DMS153 (cell line): ENCODE results near the gene KIF6.
A peak's percentile ranks its signal among the peaks of the same experiment; 100 is the strongest.

Experiments used
- DNase-seq: peaks from one replicate; lab custom pipeline; 2025; lab: John Stamatoyannopoulos, UW

KIF6 gene

DNA sequence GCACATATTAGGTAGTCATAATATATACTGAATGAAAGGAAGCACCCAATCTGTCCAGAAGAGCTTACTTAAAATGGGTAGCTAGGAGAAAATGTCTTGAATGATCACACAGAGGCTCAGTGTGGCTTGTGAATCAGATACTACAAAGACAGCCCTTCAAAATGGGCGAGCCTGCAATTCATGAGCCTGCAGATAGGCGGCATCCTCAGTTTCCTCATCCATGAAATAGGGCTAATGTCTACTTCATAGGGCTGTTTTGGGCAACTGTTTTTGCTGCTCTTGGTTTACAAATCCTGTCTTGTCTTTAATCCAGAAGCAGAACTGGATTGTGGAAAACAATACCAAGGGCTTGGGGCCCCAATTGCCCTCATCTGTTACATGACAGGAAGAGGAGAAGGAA is 273.4 kb downstream of the KIF6 start:
- no peak for DNase-seq

DNA sequence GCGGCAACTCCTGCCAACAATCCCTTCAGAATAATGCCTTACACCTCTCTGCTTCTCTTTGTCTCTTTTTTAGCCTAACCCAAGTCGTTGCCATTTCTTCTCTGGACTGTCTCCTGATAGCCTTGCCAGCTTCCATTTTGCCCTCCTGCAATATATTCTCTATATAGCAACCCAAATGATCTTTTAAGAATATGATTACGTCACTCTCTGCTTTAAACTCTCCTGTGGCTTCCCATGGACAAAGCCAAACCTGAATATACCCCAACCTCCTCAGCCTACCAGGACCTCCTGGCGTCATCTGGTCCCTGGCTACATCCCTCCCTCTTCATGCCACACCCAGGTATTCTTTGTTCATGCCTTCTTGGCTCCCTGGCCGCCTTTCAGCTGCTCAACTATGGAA is 276.2 kb downstream of the KIF6 start:
- no peak for DNase-seq

DNA sequence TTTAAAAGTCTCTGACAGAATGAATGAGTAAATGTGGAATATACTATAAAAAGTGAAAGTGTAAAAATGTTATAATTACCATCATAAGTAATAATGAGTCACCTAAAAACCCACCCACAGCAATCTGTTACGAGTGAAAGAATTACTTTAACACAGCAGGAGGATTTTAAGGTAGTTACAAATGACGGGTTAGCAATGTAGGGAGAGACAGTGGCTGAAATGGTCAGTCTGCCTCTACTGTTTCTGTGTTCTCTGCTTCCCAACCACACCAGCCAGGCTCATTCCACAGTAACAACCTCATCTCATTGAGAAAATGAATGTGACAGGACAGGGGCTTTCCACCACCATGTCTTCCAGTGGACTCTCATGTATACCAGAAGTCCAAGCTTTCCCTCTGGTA is 278.3 kb downstream of the KIF6 start:
- no peak for DNase-seq

DNA sequence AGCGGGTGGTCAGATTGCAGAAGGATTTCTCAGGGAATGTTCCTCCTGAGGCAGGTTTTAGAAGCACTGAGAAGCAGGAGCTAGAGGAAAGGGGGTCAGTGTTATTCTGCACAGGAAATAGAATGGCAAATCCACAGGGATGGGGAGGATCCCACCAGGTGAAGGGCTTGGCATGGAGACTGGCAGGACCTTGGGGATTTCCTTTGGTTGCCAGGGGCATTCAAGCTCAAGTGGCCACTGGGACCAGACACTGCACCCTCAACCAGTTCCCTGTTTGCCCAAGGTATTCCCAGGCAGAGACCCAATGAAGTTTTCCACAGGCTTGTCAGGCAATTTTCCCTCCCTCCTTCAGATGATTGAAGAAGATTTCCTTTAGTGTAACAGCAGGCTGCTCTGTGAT is 279.5 kb downstream of the KIF6 start:
- no peak for DNase-seq

DNA sequence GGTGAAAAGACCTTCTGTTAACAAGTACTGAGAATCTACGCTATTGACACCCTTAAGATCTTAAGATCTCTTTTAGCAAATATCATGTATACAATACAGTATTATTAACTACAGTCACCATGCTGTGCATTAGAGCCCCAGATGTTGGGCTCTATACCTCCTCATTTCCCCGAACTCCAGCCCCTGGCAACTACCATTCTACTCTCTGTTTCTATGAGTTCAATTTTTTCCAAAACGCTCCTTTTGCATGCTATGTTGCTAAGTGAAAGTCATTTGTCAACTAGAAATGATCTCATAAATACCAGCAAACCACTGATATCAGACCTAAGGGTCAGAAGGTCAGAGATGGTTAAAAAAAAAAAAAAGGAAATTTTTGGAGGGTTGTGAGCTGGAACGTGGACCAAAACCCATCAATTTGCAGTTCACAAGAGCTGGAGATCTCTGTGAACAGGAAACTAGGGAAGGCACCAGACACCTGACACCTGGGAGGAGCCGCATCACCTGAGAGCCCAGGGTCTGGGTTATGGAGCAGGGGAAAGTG is 280.7 kb downstream of the KIF6 start:
- DNase-seq: no peak

DNA sequence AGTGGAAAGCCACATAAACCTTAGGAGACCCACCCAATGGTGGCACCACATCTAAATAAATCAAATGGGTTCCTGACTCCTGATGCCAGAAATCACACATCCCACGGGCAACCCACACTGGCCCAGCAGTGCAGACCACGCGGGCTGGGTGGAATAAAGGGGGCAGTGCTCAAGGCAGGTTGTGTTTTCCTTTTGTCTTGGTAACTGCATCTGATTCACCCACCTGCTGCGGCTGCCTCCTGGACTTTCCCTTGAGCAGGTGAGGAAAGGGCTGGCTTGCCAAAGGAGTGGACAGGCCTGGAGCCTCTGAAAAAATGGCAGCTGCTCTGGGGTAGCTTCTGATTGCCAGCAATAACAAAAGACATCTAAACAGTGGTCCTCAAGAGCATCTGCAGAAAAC is 283.2 kb downstream of the KIF6 start:
- no peak for DNase-seq

DNA sequence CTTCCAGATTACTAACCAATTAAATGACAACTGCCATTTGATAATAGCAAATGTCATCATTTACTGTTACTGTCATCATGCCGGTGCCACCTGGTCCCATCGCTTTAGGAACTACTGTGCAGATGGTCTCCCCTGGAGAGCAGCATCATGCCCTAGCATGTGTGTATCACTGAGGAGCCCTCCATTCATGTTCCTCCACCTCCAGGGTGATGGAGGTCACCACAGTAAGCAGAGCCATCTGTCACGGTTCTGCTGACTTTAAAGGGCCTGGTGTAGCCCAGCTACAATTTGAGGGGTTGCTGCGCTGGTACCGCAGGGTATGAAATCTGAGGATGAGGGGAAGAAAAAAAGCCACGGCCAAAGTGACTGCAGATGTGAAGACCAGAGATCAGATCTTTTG is 283.9 kb downstream of the KIF6 start:
- no peak for DNase-seq

DNA sequence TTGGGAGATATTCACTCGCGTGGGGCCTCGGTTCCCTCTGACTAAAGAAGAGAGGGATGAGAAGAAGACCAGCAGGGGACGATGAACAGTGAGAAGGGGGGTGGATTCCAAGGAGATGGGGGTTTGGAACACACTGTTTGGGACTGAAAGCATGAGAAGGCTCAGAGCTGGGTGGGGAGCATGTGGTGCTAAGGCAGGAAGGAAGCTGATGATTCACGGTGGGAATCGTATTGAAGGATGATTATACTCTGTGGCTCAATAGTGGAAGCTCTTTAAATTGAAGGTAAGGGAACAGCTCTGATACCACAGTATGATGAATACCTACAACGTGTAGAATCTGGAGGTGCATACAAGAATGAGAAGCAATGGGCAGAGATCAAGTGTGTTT is 285.2 kb downstream of the KIF6 start:
- DNase-seq: no peak

DNA sequence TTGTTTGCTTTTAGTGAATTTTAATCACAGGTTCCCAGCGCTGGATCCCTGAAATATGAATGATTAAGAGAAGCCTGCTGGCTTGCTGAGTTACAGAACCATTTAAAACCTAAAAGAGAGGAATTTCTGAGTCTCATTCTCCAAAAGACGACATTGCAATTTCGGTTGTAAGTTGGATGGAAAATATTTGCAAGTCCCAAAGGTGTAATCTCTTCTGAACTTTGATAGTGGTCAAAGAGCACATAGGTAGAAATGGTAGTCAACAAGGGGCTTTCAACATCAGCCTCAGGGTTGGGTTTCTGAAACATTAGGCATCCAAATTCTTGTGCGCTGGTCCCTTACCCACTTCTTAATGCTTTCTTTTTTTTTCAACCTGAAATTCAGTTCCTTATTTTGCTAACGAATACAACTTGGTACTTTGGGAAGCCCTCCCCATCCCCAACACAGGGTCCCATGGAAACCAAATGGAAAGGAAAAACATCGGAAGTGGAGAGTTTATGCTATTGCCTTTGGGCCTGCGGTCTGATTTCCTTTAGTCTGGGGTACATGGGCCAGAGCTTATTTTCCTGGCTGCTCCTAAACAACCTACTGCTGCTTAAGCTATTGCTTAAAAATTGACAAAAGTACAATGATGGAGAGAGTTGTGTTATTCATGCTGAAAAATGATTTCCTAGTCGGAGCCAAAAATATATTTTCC is 285.7 kb downstream of the KIF6 start:
- no peak for DNase-seq

DNA sequence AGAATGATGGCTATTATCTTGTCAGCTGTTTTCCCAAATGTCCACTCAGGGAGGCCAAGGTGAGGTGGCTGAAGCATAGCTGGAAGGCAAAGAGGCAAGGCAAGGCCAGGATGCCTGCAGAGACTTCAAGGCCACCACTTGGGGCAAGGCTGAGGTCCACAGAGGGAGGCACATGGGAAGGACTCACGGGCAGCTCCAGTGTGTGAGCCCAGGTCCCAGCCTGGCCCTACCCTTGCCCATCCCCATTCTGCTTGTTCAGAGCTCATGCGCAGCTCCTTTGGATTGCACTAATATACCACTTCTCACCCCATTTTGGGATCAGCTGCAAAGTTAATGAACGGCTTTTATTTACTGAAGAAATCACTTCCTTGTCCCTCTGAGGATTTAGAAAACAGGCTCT is 291.6 kb downstream of the KIF6 start:
- no peak for DNase-seq

DNA sequence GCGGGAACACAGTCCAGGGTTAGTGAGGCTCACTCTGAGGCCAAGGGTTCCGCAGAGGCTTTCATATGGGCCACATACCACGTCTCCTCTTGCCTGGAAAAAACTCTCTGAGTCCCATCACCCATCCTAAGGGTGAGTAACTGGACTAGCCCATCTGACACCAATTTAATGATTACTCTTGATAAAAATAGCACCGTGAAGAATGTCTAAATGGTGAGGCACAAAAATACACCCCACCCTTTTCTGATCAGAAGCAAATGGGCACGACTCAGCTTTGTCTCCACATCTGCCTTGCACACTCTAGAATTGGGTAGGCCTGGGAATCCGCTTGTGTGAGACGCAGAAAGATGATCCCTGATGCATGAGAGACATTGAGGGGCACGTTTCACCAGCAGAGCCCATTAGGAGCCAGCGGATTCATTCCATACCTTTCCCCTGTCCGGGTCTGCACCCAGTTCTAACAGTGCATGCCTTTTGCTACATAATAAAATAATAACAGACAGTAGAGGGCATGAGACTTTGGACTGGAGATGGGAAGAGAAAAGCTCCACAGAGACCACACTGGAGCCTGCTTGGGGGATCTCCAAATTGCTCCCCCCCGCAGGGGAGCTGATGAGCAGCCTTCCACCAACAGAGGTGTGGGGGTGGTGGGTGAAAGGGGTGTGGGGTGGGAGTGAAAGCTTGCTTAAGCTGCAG is 292.7 kb downstream of the KIF6 start:
- no peak for DNase-seq

DNA sequence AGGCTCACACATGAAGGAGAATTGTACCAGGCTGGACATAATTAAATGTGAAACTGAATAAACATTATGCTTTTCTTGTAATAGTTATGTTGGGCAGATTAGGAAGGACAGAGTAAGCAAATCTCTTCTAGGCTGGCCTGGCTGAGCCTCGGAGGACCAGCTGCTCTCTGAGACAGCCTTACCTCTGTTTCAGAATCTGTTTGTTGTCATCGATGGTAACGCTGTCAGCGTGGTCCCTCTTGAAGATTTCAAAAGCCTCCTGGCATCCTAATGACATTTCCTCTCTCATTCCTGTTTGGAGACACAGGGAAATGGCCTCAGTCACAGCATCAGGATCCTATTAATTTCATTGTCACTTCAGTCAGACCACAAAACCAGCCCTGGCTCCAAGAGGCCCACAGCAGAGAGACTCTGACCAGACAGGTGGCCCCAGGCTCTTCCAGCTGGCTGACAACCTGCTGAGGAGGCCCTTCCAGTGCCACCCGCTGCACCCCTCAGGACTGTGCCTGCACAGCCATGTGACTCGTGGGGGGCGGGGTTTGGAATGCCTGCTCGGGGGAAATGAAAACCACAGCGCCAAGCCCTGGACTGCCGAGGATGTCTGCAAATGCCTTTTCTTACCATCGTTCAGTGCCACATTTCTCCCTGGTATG is 294.2 kb downstream of the KIF6 start:
- peak; percentile 36 for DNase-seq

DNA sequence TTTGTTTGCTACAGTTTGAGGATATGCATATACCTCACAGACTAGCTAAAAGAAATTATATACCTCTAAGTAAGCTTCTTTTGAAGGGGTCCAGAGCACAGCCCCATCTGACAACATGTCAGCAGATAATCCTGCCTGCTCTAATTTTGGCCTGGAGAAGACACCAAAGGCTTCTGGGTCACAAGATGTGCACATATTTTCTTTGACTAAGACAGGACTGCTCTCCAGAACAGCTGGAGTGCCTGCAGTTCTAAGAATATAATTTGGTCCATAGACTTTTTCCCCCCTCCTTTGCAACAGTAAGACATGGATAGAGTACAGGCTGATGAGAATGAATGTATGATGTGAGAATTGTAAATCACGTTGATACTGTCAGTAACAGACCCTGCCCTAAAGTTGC is 294.8 kb downstream of the KIF6 start:
- no peak for DNase-seq

DNA sequence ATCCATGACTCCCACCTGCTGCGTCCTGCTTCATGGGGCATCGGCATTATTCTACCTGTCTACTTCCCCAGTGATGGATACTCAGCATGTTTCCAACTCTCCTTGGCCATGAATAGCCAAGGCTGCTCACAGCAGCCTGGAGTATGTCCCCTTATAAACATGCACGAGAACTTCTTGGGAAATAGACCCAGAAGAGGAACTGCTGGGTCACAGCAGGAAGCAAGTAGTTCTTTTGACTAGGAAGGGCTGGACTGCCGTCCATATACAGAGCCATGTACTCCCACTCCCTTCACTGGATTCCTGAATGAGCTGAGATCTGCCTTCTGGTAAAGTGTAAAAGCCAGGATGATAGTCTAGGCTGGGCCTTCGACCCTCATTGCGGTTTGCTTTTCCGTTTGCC is 296.4 kb downstream of the KIF6 start:
- no peak for DNase-seq

DNA sequence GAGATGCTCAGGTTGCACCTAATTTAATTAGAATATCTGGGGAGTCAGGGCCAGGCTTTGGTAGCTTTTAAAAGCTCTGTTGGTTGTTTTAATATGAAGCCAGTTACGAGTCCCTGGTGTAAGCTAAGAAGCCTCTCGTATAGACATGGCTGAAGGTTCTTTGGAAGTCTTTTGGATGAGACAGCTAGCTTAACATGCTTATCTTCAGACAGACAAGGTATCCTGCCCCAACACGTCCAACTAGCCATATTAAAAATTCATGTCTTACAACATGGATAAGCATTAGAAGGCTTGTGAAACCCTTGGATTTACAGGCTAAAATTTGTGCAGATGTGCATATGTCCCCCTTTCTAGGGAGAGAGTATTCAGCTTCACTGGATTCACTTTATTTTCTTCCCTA is 297.1 kb downstream of the KIF6 start:
- DNase-seq: no peak

DNA sequence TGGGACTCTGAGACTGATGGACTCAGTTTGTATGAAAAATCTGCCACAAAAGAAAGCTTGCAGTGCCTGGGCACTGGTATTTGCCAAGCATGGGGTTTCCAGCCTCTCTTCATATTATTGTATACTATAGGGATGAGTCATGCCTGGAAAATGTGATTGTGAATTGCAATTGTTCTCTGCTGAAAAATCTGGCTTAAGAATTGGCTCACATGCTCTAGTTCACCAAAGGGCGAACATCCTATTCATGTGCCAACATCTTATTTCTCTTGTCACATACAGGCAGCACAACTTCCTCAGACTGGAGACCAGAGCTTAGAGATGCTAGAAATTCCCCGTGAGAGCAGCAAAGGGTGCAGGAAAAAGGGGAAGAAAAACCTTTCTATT is 299.1 kb downstream of the KIF6 start:
- DNase-seq: no peak

DNA sequence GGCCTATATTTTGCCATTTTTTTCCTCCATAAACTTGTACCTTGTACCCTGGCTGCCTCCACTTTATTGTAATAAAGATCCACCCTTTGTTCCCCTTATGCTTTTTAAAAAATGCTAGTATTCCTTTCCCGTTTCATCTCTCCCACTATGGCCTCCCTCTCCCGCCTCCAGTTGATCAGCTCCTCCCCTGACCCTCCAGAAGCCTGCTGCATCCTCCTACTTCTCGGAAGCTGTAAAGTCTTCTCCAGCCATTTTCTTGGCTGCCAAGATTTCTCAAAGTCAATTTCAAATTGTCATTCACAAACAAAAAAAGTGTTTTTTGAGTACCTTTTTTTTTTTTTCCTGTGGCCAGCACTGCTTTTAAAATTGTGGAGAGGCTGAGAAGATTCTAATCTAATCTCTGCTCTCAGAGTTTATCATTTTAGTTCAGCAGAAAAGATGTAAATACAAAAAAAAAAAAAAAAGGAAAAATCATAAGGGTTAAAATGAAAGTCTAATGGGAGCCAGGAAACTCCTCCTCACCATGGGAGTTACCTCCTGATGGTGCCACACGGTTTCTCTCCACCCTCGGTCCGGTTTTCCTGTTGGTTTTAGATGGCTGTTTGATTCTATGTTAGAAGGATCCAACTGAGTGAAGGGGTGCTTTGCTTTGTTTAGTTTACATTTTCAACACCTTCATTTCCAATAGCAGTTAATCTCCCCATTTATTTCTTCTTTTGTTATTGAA is 299.7 kb downstream of the KIF6 start:
- no peak for DNase-seq

DNA sequence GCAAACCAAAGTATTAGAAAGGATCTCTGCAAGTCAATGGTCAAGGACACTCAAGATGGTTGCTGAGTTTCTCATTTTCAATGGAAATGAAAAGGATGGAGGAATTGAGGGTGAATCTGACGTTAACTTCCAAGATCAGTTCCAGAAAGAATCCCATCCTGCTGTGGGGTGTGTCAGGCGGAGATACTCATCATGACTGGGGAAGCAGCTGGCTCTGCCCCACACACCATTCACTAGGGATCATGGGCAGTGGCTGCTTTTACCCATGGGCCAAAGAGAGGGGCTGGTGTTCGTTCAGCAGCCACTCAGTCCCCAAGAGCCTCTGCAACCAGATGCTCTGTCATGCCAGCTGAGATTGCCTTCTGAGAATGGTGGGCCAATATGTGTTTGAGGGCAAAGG is 300.4 kb downstream of the KIF6 start:
- no peak for DNase-seq

DNA sequence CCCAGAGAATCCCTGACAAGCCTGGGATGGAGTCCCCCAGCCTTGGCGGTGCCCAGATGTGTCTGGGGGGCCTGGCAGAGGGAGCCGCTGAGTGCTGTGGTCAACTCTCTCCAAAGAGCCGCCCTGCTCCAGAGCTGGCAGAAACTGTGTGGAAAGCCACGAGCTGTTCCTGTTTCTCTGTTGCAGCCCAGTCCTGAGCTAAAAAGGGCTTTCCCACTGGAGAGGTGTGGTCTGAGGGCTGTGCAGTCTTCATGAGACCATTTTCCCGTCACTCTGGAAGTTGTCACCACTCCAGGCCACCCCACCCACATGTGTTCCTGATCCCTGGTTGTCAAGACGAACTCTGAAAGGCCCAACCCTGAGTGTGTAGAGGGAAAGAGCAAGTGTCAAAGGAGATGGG is 303.0 kb downstream of the KIF6 start:
- no peak for DNase-seq

DNA sequence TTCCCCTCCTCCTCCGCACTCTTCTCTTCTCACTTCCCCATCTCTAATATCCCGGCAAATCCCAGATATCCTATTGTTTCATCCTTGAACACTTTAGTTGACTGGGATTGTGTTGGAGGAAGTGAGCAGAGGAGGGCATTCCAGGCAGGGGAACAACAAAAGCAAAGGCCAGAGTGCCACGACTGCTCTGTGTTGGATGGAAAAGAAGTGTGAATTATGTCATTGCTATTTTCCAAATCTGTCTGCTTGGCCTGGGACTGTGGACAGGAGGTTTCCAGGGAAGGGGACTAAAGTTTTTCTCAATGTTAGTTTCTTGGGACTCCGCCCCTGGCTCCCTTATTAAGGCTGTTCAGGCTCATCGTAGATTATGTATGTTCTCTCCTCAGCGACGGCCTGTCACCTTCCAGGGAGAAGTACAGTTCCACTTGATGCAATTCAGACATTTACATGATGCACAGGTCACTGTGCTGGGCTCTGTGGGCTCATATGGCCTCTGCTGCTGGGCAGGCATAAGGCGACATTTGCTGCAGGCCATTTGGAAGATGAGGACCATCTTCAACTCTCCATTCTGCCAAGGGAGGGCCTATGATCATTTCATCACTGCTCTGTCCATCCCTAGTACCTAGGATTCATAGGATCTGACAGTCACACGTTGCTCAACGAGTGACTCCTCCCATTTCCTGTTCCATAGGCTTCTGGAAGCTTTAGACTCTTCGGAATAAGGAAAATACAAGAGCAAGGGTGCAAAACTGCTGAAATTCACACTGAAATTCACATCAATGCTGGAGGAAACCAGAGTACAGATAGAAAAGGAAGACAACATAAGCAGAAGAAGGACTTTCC is 303.6 kb downstream of the KIF6 start:
- DNase-seq: no peak
